Erythroblast (primary cell): ENCODE results near the gene CLCA4.

Experiments
- DNase-seq, 2 experiments: peaks; one replicate each; lab custom pipeline; 2025; lab: John Stamatoyannopoulos, UW
- GATA1 ChIP-seq: IDR thresholded peaks from 2 replicates; pipeline ENCODE4 v1.6.1; 2011; ENCODE audit warnings: low read depth, mild to moderate bottlenecking, control low read depth, low read length, moderate library complexity
- POLR2A ChIP-seq: IDR thresholded peaks from 2 replicates; pipeline ENCODE4 v1.6.1; 2011; ENCODE audit warnings: mild to moderate bottlenecking, low read length

The CLCA4 gene

GRCh38 chr1:86515597-86515996 lies 31.3 kb upstream of the CLCA4 start:
- peak; percentile 11 for DNase-seq
- TF ChIP-seq POLR2A, result no peak
- no peak for TF ChIP-seq GATA1

DNA sequence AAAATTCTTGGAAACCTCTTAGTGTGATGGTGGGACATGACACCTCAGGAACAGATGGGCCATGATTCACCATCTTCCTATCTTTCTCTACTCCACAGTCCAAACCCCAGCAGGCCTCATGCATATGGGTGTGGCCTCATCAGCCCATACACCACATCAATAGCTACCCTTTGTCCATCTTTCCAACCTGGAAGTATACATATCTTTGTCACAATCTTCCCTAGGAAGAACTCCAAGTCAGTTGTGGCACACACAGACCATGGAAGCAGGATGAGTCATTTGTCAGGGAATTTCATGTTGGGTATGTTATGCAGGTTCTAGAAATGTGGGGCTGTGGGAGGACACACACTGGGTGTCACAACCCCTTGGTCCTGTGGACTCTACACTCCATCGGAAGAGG lies 30.5 kb upstream of the CLCA4 start:
- no peak for DNase-seq
- no peak for TF ChIP-seq POLR2A
- no peak for TF ChIP-seq GATA1

- TF ChIP-seq GATA1 (no peak), POLR2A (no peak)
- no peak for DNase-seq
Measured at GRCh38 chr1:86517336-86517735, 29.5 kb upstream of the CLCA4 start.

DNA sequence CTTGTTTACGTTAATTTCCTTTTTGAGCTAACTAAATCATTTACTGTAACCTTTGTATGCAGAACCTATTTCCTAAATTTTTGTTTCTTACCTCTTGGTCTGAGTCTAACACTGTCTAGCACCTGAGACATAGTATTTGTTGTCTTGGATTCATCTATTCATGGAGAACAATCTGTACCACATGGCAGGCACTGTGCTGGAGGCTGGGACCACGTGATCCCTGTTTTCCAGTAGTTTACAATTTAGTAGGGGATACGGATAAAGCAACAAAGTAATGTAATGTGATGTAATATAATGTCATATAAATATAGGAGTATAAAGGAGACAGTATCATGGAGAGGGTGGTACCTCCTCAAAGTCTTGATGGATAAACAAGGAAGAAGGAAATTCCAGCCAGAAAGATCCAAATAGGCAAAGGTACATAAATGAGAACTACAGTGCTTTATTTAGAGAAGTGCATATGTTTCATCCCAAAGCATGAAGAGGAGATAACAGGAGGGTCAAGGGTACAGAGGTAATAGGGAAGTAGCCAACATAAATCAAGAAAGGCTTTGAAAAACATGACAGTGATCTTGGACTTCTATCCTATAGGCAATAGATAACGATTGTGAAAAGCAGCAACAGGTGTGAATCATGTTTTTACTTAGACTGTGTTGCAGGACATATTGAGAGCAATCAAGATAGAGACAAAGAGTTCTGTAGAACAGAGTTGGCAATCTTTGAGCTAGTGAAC lies 25.9 kb upstream of the CLCA4 start:
- TF ChIP-seq GATA1 (no peak), POLR2A (no peak)
- DNase-seq, result no peak

GRCh38 chr1:86521522-86521891 lies 25.4 kb upstream of the CLCA4 start:
- TF ChIP-seq GATA1 (no peak), POLR2A (no peak)
- no peak for DNase-seq

- DNase-seq, result no peak
- no peak for TF ChIP-seq POLR2A
- TF ChIP-seq GATA1, result no peak
Measured at GRCh38 chr1:86522240-86522639, 24.6 kb upstream of the CLCA4 start.

GRCh38 chr1:86523670-86524354 lies 23.1 kb upstream of the CLCA4 start:
- TF ChIP-seq POLR2A, result no peak
- no peak for TF ChIP-seq GATA1
- DNase-seq, result no peak

DNA sequence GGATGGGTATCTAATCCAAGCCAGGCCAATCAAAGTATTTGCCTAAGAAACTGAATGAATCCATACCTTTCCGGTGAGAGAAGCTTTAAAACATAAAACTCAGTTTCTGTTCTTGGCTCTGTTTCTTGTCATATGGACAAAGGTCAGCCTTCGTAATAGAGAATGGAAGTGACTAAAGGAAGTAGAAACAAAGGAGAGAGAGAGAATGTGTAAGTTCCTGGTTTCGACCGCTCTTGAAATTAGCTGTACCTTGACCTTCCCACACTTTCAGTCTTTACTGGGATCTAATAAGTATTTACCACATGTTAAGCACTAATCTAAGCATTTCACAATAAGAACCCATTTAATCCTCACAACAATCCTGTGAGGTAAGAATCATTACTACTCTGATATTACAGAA lies 19.6 kb upstream of the CLCA4 start:
- no peak for DNase-seq
- TF ChIP-seq GATA1, result no peak
- TF ChIP-seq POLR2A, result no peak

DNA sequence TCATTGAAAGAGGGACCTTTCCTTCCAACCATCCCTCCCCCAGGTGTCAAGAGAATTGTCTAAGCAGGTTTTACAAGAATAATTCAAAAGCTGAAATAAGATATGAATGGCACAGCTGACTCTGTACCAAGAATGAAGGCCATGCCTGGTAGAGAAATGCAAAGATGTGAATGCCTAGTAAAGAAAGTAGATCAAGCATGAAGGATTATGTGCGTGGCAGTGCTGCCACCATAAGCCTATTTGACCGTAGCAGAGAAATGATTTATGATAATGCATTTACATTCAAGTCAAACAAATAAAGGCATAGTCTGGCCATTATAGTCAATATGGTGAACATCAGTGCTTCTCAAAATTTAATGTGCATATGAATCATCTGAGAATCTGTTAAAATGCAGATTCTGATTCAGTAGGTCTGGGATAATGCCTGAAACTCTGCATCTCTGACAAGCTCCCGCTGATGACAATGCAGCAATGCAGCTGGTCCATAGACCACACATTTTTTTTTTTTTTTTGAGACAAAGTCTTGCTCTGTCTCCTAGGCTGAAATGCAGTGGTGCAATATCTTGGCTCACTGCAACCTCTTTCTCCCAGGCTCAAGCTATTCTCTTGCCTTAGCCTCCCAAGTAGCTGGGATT lies 16.6 kb upstream of the CLCA4 start:
- DNase-seq, result no peak
- TF ChIP-seq GATA1, result no peak
- no peak for TF ChIP-seq POLR2A

DNA sequence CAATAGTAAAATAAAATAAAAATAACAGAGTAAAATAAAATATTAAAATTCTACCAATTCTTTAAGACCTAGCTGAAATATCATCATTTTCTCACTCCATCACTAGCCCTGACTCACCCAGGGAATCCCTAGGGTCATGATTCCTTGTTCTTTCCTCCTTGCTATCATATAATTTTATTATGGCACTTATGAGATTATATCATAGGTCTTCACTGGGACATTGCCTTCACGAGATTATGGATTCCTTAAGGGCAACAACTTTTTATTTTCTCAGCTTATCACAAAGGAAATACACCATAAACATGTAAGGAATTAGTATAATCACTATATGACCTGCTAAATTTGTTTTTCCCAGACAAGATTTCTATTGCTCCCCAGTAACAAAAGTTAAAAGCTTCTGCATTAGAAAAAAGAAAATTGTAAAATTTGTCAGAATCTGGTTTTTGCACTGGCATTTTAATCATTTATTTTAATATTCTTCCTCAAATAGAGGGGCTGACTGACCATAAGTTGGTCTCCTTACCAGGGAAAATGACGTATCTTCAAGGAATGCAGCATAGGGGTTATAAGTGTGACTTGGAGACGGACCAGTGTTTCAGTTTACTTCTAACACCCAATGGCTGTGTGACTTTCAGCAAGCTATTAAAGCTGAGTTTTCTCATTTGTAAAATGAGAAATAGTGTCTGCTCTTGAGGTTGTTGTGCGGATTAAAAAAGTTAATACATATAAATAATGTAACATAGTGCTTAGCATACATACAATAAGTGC lies 8.8 kb upstream of the CLCA4 start:
- DNase-seq, result no peak
- no peak for TF ChIP-seq POLR2A
- no peak for TF ChIP-seq GATA1

- no peak for DNase-seq
- TF ChIP-seq GATA1 (no peak), POLR2A (no peak)
Measured at GRCh38 chr1:86538775-86539174, 8.1 kb upstream of the CLCA4 start.

GRCh38 chr1:86541859-86542258 lies 5.0 kb upstream of the CLCA4 start:
- TF ChIP-seq GATA1, result no peak
- no peak for TF ChIP-seq POLR2A
- DNase-seq, result no peak

GRCh38 chr1:86542631-86543030 lies 4.2 kb upstream of the CLCA4 start:
- no peak for DNase-seq
- TF ChIP-seq POLR2A (no peak), GATA1 (no peak)

DNA sequence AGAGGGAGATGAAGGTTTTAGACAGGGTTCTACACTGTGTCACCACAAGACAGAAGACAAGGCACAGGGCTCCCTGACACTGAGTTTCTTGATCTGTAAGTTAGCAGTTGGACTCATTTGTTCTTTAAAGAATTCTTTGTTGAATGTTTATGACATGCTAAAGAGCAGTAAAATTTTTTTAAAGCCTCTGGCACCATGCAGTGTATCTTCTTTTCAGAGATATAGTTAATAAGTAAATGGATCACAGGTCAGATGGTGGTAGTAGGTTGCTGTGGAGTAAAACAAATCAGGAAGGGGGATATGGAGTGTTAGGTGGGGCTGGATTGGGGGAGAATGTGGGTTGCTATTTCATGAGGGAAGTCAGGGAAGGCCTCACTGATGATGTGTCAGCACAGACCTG lies 2.0 kb downstream of the CLCA4 start:
- TF ChIP-seq POLR2A, result no peak
- TF ChIP-seq GATA1, result no peak

DNA sequence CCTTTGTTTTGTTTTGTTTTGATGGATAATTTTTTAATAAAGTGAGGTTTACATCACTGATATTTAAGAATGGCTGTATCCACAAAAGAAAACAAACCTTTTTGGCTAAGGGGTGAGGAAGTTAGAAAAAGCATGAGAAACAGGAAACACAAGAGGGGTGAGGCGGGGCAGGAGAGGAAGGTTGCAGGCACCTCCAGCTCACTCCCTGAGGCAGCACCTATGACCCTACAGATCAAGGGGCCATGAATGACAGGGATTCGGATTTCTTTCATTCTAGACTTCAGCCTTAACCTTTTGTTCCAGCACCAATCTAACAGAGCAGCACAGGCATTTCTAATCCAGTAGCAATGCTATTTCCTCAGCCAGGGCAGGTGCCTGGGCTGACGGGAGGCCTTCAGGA lies 4.4 kb downstream of the CLCA4 start:
- DNase-seq, result no peak
- TF ChIP-seq POLR2A (no peak), GATA1 (no peak)

More for the DNA sequence above, 2.0 kb downstream of the CLCA4 start:
- no peak for DNase-seq
